HL-60 (cell line): ENCODE measurements around the gene FYN.

Experiments used
- CTCF ChIP-seq: IDR thresholded peaks from one replicate; pipeline ENCODE4 v1.5.1; 2011; ENCODE audit warnings: low read length, control low read depth, inconsistent platforms; ENCODE audit not compliant: insufficient read depth
- GABPA ChIP-seq: IDR thresholded peaks from 2 replicates; pipeline ENCODE4 v1.6.1; 2012; ENCODE audit warnings: low read depth
- POLR2AphosphoS5 ChIP-seq: IDR thresholded peaks from 2 replicates; pipeline ENCODE4 v1.6.1; 2012; ENCODE audit warnings: low read depth
- REST ChIP-seq: IDR thresholded peaks from 2 replicates; pipeline ENCODE4 v1.6.1; 2012; ENCODE audit warnings: low read depth; ENCODE audit not compliant: insufficient replicate concordance
- SPI1 ChIP-seq: IDR thresholded peaks from 2 replicates; pipeline ENCODE4 v1.6.1; 2012; ENCODE audit warnings: low read depth, mild to moderate bottlenecking, borderline replicate concordance

DNA sequence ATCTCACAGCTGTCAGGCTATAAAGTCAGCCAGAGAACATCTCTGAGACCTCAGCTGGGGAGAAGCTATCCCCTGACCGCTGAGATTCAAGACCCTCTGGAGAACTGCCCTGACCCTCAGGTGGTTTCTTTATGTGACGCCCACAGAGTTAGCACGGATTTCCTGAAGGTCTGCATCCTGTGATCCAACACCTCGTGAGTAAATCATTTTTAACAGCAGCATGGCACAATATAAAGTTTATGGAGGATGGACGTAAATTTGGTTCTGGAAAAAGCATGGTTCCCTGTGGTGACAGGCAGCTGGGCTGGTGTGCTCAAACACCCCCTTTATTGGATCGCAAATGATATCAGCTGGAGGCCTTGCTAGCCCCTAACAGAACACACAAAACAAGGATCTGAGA, 242.2 kb downstream of the FYN start:
- TF ChIP-seq CTCF = no peak
- no peak for TF ChIP-seq GABPA
- no peak for TF ChIP-seq SPI1
- TF ChIP-seq REST = no peak
- TF ChIP-seq POLR2AphosphoS5 = no peak
